GM23248 (cell line): ENCODE measurements around the gene CNIH3.

Experiments used
- EZH2 ChIP-seq: fragments of 200-600 bp; sonication (generic); IDR thresholded peaks from 2 replicates; pipeline ENCODE4 v1.6.1; 2018; ENCODE audit warnings: antibody characterized with exemption, mild to moderate bottlenecking; ENCODE audit not compliant: insufficient read depth, poor library complexity, severe bottlenecking
- EZH2phosphoT487 ChIP-seq: fragments of 200-600 bp; sonication (generic); IDR thresholded peaks from 2 replicates; pipeline ENCODE4 v1.6.1; 2018; ENCODE audit warnings: antibody characterized with exemption, moderate library complexity, mild to moderate bottlenecking, low read depth; ENCODE audit not compliant: insufficient read depth

- TF ChIP-seq EZH2phosphoT487 (no peak), EZH2 (no peak)
These were observed 168.3 kb downstream of the CNIH3 start for GRCh38 chr1:224784265-224785039.
